H1 (cell line): ENCODE measurements around the gene OASL. TPM values are rescaled to one million over a fixed set of nuclear protein-coding genes. Genes with fewer than 3 reads are reported as not detected.

Experiments used
- CTCF ChIA-PET: fragments of 300-600 bp; sonication (Branson Sonifier 250); formaldehyde crosslinking; loops from one replicate; lab custom pipeline; 2021; ENCODE audit not compliant: partially characterized antibody; lab: Charles Lee
- POLR2A ChIA-PET: fragments of 300-600 bp; sonication (Branson Sonifier 250); formaldehyde crosslinking; loops from one replicate; lab custom pipeline; 2021; ENCODE audit warnings: inconsistent platforms; ENCODE audit not compliant: partially characterized antibody; lab: Charles Lee
- DNase-seq, 2 experiments: peaks; one replicate each; pipeline versions ENCODE4 v3.0.0 to v3.0.0-alpha.2; 2010 to 2022; ENCODE audit warnings: low spot score in 2 of 2, low read depth in 1 of 2, mixed read lengths in 1 of 2
- FAIRE-seq: peaks from 2 replicates; lab custom pipeline; 2011; peaks lifted over from hg19 to GRCh38; lab: Jason Lieb, UNC
- H2AFZ ChIP-seq: 2 replicates; pipeline ENCODE4 v1.8.1; 2012; ENCODE audit warnings: low read length, inconsistent platforms
- H2AK5ac ChIP-seq: 2 replicates; pipeline ENCODE4 v1.6.1; 2013; ENCODE audit warnings: low read depth, low read length
- H2BK120ac ChIP-seq: replicated peaks from 2 replicates; pipeline ENCODE3; 2013; ENCODE audit warnings: low read depth, low read length, inconsistent platforms
- H2BK12ac ChIP-seq: 2 replicates; pipeline ENCODE4 v1.6.1; 2013; ENCODE audit warnings: low read depth, low read length
- H2BK15ac ChIP-seq: 2 replicates; pipeline ENCODE4 v1.6.1; 2013; ENCODE audit warnings: low read length
- H2BK20ac ChIP-seq: 2 replicates; pipeline ENCODE4 v1.6.1; 2013; ENCODE audit warnings: low read length
- H2BK5ac ChIP-seq: 2 replicates; pipeline ENCODE4 v1.6.1; 2013; ENCODE audit warnings: low read depth, low read length
- H3K14ac ChIP-seq: 2 replicates; pipeline ENCODE4 v1.6.1; 2013; ENCODE audit warnings: inconsistent platforms; ENCODE audit not compliant: insufficient read length
- H3K18ac ChIP-seq: 2 replicates; pipeline ENCODE4 v1.6.1; 2013; ENCODE audit warnings: low read length; ENCODE audit errors: extremely low read depth
- H3K23ac ChIP-seq: 2 replicates; pipeline ENCODE4 v1.6.1; 2013; ENCODE audit warnings: inconsistent platforms; ENCODE audit not compliant: insufficient read length
- H3K23me2 ChIP-seq: 2 replicates; pipeline ENCODE4 v1.6.1; 2013; ENCODE audit warnings: low read depth, low read length
- H3K27ac ChIP-seq: 2 replicates; pipeline ENCODE4 v1.6.1; 2011; ENCODE audit warnings: low read depth, low read length, inconsistent platforms
- H3K27me3 ChIP-seq, 4 experiments: replicated peaks in 1 of 4; 1 replicate in 1 of 4; 2 replicates in 3 of 4; pipeline versions ENCODE4 v1.6.1 to v1.8.1; 2011 to 2013; ENCODE audit warnings: low read length in 3 of 4, mild to moderate bottlenecking in 3 of 4, inconsistent platforms in 2 of 4, mixed read lengths in 2 of 4, moderate library complexity in 1 of 4; ENCODE audit not compliant: control insufficient read depth in 3 of 4, insufficient read depth in 3 of 4; ENCODE audit errors: extremely low read depth in 1 of 4
- H3K36me3 ChIP-seq, 4 experiments: 2 replicates each; pipeline versions ENCODE4 v1.6.1 to v1.8.1; 2011 to 2013; ENCODE audit warnings: mild to moderate bottlenecking in 4 of 4, low read length in 3 of 4, moderate library complexity in 2 of 4, control low read depth in 1 of 4, inconsistent platforms in 1 of 4; ENCODE audit not compliant: insufficient read depth in 4 of 4, control insufficient read depth in 2 of 4
- H3K4ac ChIP-seq: replicated peaks from 2 replicates; pipeline ENCODE3; 2013; ENCODE audit warnings: low read length, low read depth, mixed read lengths, inconsistent platforms; ENCODE audit not compliant: insufficient read length
- H3K4me1 ChIP-seq, 4 experiments: replicated peaks in 1 of 4; 1 replicate in 1 of 4; 2 replicates in 3 of 4; pipeline versions ENCODE4 v1.6.1 to v1.8.1; 2011 to 2013; ENCODE audit warnings: low read length in 3 of 4, inconsistent platforms in 2 of 4, mixed read lengths in 1 of 4; ENCODE audit not compliant: insufficient read depth in 4 of 4, control insufficient read depth in 3 of 4
- H3K4me2 ChIP-seq, 2 experiments: 2 replicates each; pipeline versions ENCODE4 v1.6.1 to v1.8.1; 2011 to 2013; ENCODE audit warnings: low read depth in 2 of 2, low read length in 2 of 2, control low read depth in 1 of 2, inconsistent platforms in 1 of 2, mild to moderate bottlenecking in 1 of 2; ENCODE audit not compliant: insufficient read depth in 1 of 2
- H3K4me3 ChIP-seq, 4 experiments: fragments of 200-600, 300-600 bp in 1 of 4; sonication (generic), shearing (Covaris generic), sonication (Bioruptor Twin) in 1 of 4; 2 replicates each; pipeline versions ENCODE4 v1.5.1 to v1.8.1; 2011 to 2016; ENCODE audit warnings: low read length in 4 of 4, low read depth in 3 of 4, control low read depth in 2 of 4, inconsistent platforms in 2 of 4, mild to moderate bottlenecking in 2 of 4, mixed read lengths in 1 of 4, moderate library complexity in 1 of 4; ENCODE audit not compliant: insufficient read depth in 2 of 4; ENCODE audit errors: extremely low read depth in 1 of 4
- H3K56ac ChIP-seq: replicated peaks from 2 replicates; pipeline ENCODE3; 2013; ENCODE audit warnings: low read depth, mild to moderate bottlenecking, mixed read lengths, low read length, inconsistent platforms; ENCODE audit not compliant: insufficient read length
- H3K79me1 ChIP-seq: 2 replicates; pipeline ENCODE4 v1.6.1; 2013; ENCODE audit warnings: low read depth, low read length, control low read depth
- H3K79me2 ChIP-seq, 2 experiments: 2 replicates each; pipeline versions ENCODE4 v1.6.1 to v1.8.1; 2012 to 2013; ENCODE audit warnings: low read length in 2 of 2, mild to moderate bottlenecking in 2 of 2, inconsistent platforms in 1 of 2; ENCODE audit not compliant: insufficient read depth in 2 of 2, control insufficient read depth in 1 of 2
- H3K9ac ChIP-seq, 4 experiments: replicated peaks in 1 of 4; 1 replicate in 1 of 4; 2 replicates in 3 of 4; pipeline versions ENCODE4 v1.6.1 to v1.8.1; 2011 to 2013; ENCODE audit warnings: low read depth in 3 of 4, low read length in 3 of 4, control low read depth in 2 of 4, mild to moderate bottlenecking in 2 of 4, moderate library complexity in 2 of 4, inconsistent platforms in 1 of 4; ENCODE audit errors: extremely low read depth in 1 of 4
- H3K9me3 ChIP-seq, 2 experiments: 2 replicates each; pipeline versions ENCODE4 v1.6.1 to v1.8.1; 2012 to 2013; ENCODE audit warnings: mild to moderate bottlenecking in 2 of 2, moderate library complexity in 2 of 2, control low read depth in 1 of 2, inconsistent platforms in 1 of 2, low read depth in 1 of 2, low read length in 1 of 2, mixed read lengths in 1 of 2; ENCODE audit not compliant: insufficient read depth in 2 of 2
- H4K20me1 ChIP-seq, 2 experiments: replicated peaks in 1 of 2; 2 replicates each; pipeline versions ENCODE3 to v1.8.1; 2011 to 2013; ENCODE audit warnings: inconsistent platforms in 2 of 2, low read length in 2 of 2, mild to moderate bottlenecking in 1 of 2; ENCODE audit not compliant: insufficient read depth in 2 of 2, control insufficient read depth in 1 of 2
- H4K5ac ChIP-seq: 2 replicates; pipeline ENCODE4 v1.6.1; 2013; ENCODE audit warnings: low read length, low read depth, mixed read lengths, inconsistent platforms; ENCODE audit not compliant: insufficient read length
- H4K8ac ChIP-seq: 2 replicates; pipeline ENCODE4 v1.8.0; 2013; ENCODE audit warnings: mild to moderate bottlenecking, moderate library complexity, low read length, inconsistent platforms; ENCODE audit not compliant: insufficient read depth; ENCODE audit errors: extremely low read depth
- H4K91ac ChIP-seq: replicated peaks from 2 replicates; pipeline ENCODE3; 2013; ENCODE audit warnings: low read length, mixed read lengths, inconsistent platforms; ENCODE audit not compliant: insufficient read length
- E2F6 ChIP-seq: IDR thresholded peaks from 2 replicates; pipeline ENCODE4 v1.6.1; 2012; ENCODE audit warnings: inconsistent platforms
- SAP30 ChIP-seq: fragments of 300-600 bp; sonication (generic); IDR thresholded peaks from 2 replicates; pipeline ENCODE4 v1.7.1; 2012; ENCODE audit warnings: low read length, moderate library complexity, mild to moderate bottlenecking, inconsistent platforms; ENCODE audit not compliant: insufficient read depth, insufficient replicate concordance
- SRF ChIP-seq: IDR thresholded peaks from 2 replicates; pipeline ENCODE4 v1.6.1; 2011; ENCODE audit warnings: mild to moderate bottlenecking, low read depth, low read length, moderate library complexity
- ZNF274 ChIP-seq: IDR thresholded peaks from 2 replicates; pipeline ENCODE4 v1.7.0; 2012; ENCODE audit warnings: low read length, borderline replicate concordance; ENCODE audit errors: extremely low read depth
- WGBS, 2 experiments: shearing (Covaris generic) in 1 of 2; methylation state at CpG; one replicate each; pipeline versions ENCODE4 v1.1.6 to v1.1.7; 2013 to 2015; ENCODE audit warnings: low lambda C conversion rate in 2 of 2, mixed read lengths in 2 of 2, inconsistent platforms in 1 of 2, low coverage in 1 of 2, missing lambda C conversion rate in 1 of 2; ENCODE audit not compliant: insufficient replicate concordance in 2 of 2, insufficient coverage in 1 of 2, insufficient read length in 1 of 2; ENCODE audit errors: extremely low coverage in 1 of 2, missing lambda C conversion rate in 1 of 2; 5-methylcytosine and 5-hydroxymethylcytosine counted together
- polyA plus RNA-seq, 7 experiments: library from polyadenylated mRNA; depleted of rRNA in 3 of 7; stranded (reverse) in 5 of 7; unstranded in 2 of 7; fragments of >200 nt in 5 of 7; fragments of 200-250 nt in 2 of 7; gene quantifications; 1 replicate in 5 of 7; 2 replicates in 1 of 7; 4 replicates in 1 of 7; pipeline versions ENCODE4 v1.2.1 to v1.2.3, GENCODE V29; 2011 to 2013; ENCODE audit warnings: missing spikeins in 2 of 7, mixed read lengths in 2 of 7
- total RNA-seq: library from RNA; stranded (reverse); fragmentation: NEBNext Ultra II Directional; extraction: Animal tissue kit (Norgen Biotek cat#: 25700); gene quantifications from 2 replicates; pipeline ENCODE4 v1.2.1, GENCODE V29; 2021

The OASL gene
- total and polyA plus RNA-seq, 2 of the 8 experiments (the other 6 are each of a cell fraction or from before 2014, with no cell fraction given), result not detected

DNA sequence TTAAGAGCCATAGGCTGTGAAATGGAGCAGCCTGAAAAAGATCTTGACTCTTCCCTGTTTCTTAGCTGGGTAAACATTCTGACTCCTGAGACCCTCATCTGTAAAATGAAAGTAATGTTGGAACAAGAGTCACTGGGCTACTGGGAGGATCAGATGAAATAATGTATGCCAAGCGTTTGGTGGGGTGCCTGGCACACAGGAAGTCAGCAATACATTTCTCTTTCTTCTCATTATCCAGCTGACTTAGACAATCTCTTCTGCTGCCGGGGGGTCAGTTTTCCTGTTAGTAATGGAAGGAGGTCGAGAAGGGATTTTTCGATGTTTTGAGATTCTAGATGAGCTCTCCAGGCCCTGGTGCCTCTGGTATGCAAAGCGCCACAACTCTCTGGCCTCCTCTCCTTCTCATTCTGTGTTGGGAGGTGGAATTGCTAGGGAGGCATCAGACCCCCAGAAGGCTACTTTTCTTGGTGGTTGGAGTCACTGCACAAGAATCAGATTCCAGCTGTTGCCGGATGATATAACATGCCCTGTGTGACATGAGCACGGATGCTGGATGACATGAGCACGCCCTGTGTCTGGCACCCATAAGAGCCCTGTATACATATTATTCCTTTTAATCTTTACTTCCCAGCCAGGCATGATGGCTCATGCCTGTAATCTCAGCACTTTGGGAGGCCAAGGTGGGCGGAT, 4.3 kb downstream of the OASL start:
- Histone ChIP-seq H3K14ac (no peak overlapping the region), H3K79me2 (no peaks in the 10 kb centered on the region), H3K4me2 (no peak overlapping the region), H2BK120ac (no peak overlapping the region), H4K91ac (no peak overlapping the region), H3K4me1 (peaks cover 0 to 5% (median 4%) of the 10 kb centered on the region in 4 experiments; a peak in 4 of 7 replicates), H2BK12ac (no peak overlapping the region), H3K4me3 (no peak overlapping the region), H3K79me1 (no peaks in the 10 kb centered on the region), H3K18ac (no peak overlapping the region), H3K23ac (no peak overlapping the region), H4K8ac (no peak overlapping the region), H4K20me1 (no peaks in the 10 kb centered on the region), H2BK5ac (no peak overlapping the region), H2AFZ (no peak overlapping the region), H3K27me3 (no peaks in the 10 kb centered on the region), H3K36me3 (no peaks in the 10 kb centered on the region), H3K9ac (no peak overlapping the region), H3K9me3 (no peaks in the 10 kb centered on the region), H2BK15ac (no peak overlapping the region), H3K4ac (no peak overlapping the region), H2BK20ac (no peak overlapping the region), H2AK5ac (no peak overlapping the region), H3K56ac (no peak overlapping the region), H4K5ac (no peak overlapping the region), H3K23me2 (no peaks in the 10 kb centered on the region), H3K27ac (no peak overlapping the region)
- 84% methylated on average over 9 of the region's 9 CpGs; no CpG with 5 or more reads in 1 of the 2 experiments for WGBS, 2 experiments
- DNase-seq, result no peak
- TF ChIP-seq ZNF274 (no peak), SRF (no peak), E2F6 (no peak), SAP30 (no peak)
- CTCF ChIA-PET, result interaction anchor here (0.6 to 1.5 kb wide), 5 partner anchors 15 to 297 kb away, joined by 3 to 4 read pairs (median 3); no protein-coding TSS in a partner anchor
- FAIRE-seq, result no peak
- POLR2A ChIA-PET, result no interaction called here
